ENCODE results near the gene GIPC1.
"Not testable (repeated sequence)": the region's sequence is repeated elsewhere in the genome, so short reads cannot be mapped to it uniquely, and the experiment has no call there.

Gene GIPC1

GRCh38 chr19:14467391-14467790 lies 28.5 kb downstream of the GIPC1 start:
- no peak for DNase-seq

GRCh38 chr19:14463747-14464146 lies 32.2 kb downstream of the GIPC1 start:
- no peak for DNase-seq

- not testable (repeated sequence) for DNase-seq
These were observed 33.5 kb downstream of the GIPC1 start for GRCh38 chr19:14462401-14462800.

GRCh38 chr19:14460935-14461334 lies 35.0 kb downstream of the GIPC1 start:
- no peak for DNase-seq

- no peak for DNase-seq
These were observed 36.2 kb downstream of the GIPC1 start for GRCh38 chr19:14459703-14460102.

- DNase-seq: not testable (repeated sequence)
These were observed 43.6 kb downstream of the GIPC1 start for GRCh38 chr19:14452303-14452702.

- no peak for DNase-seq
These were observed 45.1 kb downstream of the GIPC1 start for GRCh38 chr19:14450876-14451275.

- DNase-seq: no peak
These were observed 45.6 kb downstream of the GIPC1 start for GRCh38 chr19:14450168-14450874.

GRCh38 chr19:14449321-14449720 lies 46.6 kb downstream of the GIPC1 start:
- no peak for DNase-seq

GRCh38 chr19:14446336-14447036 lies 49.4 kb downstream of the GIPC1 start:
- no peak for DNase-seq

GRCh38 chr19:14443632-14444216 lies 52.2 kb downstream of the GIPC1 start:
- no peak for DNase-seq

- no peak for DNase-seq
These were observed 52.9 kb downstream of the GIPC1 start for GRCh38 chr19:14442891-14443631.

GRCh38 chr19:14441041-14441938 lies 54.6 kb downstream of the GIPC1 start:
- no peak for DNase-seq

GRCh38 chr19:14440049-14440448 lies 55.9 kb downstream of the GIPC1 start:
- no peak for DNase-seq

- no peak for DNase-seq
These were observed 56.9 kb downstream of the GIPC1 start for GRCh38 chr19:14439014-14439413.

- DNase-seq: no peak
These were observed 58.3 kb downstream of the GIPC1 start for GRCh38 chr19:14437578-14438140.

- DNase-seq: no peak
These were observed 60.4 kb downstream of the GIPC1 start for GRCh38 chr19:14435320-14436050.

- DNase-seq: no peak
These were observed 61.2 kb downstream of the GIPC1 start for GRCh38 chr19:14434543-14435319.

- DNase-seq: no peak
These were observed 62.1 kb downstream of the GIPC1 start for GRCh38 chr19:14433554-14434501.
